Measurements from ENCODE around the gene HDHD2.

DNA sequence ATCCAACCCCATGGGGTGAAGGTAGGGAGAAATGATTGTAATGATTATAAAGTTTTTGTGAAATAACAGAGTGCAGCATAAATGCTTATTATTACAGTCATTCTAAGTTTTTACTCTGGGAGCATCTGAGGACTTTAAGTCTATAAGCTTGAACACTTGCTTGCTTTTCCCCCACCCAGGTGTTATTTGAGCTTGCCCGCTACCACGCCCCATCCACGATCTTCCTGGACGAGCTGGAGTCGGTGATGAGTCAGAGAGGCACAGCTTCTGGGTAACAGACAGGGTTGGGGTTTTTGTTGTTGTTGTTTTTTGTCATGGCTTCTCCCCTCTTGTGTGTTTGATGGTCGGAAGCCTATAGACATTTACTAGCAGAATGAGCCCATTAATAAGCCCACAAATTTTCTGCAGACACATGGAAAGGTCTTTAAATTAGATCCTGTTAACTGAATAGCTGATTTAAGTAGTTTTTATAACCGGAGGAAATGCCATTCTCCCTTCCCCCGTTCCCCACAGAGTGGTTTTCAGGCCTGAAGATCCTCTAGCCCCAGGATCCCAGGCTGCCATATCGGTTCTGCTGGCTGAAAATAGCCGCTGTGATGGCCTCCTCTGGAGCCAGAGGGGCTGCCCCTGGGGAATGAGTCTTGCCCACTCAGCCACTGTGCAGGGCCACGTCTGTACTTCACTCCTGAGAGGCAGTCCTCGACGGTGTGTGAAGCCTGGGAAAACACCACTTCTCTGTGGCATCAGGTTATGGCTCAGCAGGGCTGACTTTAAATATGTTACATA, 75.0 kb downstream of the HDHD2 start:
- TF ChIP-seq, protein P1, sequence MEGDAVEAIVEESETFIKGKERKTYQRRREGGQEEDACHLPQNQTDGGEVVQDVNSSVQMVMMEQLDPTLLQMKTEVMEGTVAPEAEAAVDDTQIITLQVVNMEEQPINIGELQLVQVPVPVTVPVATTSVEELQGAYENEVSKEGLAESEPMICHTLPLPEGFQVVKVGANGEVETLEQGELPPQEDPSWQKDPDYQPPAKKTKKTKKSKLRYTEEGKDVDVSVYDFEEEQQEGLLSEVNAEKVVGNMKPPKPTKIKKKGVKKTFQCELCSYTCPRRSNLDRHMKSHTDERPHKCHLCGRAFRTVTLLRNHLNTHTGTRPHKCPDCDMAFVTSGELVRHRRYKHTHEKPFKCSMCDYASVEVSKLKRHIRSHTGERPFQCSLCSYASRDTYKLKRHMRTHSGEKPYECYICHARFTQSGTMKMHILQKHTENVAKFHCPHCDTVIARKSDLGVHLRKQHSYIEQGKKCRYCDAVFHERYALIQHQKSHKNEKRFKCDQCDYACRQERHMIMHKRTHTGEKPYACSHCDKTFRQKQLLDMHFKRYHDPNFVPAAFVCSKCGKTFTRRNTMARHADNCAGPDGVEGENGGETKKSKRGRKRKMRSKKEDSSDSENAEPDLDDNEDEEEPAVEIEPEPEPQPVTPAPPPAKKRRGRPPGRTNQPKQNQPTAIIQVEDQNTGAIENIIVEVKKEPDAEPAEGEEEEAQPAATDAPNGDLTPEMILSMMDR (conservative IDR thresholded peaks at IDR 0.05), result no peak
- TF ChIP-seq EZH2 (IDR thresholded peaks at IDR 0.05; ENCODE audit: low read depth), result no peak

Data from PC-9 (cell line).